Erythroblast (primary cell): ENCODE results near the gene TMEM250.

ENCODE experiments used
- GATA1 ChIP-seq: IDR thresholded peaks from 2 replicates; pipeline ENCODE4 v1.6.1; 2011; ENCODE audit warnings: low read depth, mild to moderate bottlenecking, control low read depth, low read length, moderate library complexity
- POLR2A ChIP-seq: IDR thresholded peaks from 2 replicates; pipeline ENCODE4 v1.6.1; 2011; ENCODE audit warnings: mild to moderate bottlenecking, low read length

DNA sequence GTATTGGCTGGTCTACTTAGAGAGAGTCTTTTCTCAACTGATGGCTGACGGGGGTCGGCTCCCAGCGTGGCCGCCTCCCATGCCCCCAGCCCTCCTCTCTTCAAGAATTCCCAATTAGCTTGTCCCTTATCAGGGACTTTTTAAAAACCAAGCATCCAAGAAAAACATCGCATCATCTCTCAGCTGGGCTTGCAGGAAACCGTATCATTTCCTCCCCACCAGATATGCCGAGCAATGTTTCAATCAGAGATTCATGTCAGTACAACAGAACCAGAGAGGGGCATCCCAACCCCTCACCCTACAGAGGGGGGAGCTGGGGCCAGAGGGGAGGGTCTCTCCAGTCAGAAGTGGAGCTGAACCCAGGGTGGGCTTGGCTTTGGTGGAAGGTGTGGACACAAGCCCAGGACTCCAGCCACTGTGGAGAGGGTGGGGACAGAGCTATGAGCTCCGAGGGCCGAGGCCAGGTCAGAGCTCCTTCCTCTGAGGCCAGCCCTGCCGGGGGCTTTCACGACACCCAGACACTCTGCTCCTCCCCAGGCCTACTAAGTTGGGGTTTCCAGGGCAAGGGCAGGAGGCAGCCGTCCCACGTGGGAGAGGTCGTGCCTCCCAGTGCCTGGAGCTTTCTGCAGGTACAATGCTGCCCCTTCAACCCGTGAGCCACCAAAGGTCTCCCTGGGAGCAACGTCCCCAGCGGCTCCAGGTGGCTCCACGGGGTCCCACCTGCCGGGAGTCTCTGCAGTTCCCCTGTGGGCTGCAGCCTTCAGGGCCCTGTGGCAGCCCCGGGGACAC is 39.0 kb upstream of the TMEM250 start:
- TF ChIP-seq POLR2A (no peak), GATA1 (no peak)
